ENCODE results near the gene SPIRE2.

The SPIRE2 gene

DNA sequence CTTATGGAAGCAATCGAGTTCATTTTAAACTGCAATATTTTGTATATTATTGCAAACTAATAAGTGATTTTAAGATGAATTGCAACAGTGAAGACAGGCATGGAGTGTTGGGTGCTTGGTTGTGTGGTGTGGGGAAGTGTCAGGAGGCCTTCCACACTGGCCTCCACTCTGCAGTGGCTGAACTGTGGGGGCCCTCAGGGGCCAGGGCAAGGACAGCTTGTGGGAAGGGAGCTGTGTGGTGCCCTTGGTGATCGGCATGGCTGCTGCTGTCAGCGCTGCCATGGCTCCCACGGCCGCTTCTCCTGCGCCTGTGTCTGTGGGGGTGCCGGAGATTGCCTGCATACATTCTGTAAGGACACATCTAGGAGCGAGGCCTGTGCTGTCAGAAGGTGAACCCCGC, 64.4 kb downstream of the SPIRE2 start:
- TF ChIP-seq, protein P1, sequence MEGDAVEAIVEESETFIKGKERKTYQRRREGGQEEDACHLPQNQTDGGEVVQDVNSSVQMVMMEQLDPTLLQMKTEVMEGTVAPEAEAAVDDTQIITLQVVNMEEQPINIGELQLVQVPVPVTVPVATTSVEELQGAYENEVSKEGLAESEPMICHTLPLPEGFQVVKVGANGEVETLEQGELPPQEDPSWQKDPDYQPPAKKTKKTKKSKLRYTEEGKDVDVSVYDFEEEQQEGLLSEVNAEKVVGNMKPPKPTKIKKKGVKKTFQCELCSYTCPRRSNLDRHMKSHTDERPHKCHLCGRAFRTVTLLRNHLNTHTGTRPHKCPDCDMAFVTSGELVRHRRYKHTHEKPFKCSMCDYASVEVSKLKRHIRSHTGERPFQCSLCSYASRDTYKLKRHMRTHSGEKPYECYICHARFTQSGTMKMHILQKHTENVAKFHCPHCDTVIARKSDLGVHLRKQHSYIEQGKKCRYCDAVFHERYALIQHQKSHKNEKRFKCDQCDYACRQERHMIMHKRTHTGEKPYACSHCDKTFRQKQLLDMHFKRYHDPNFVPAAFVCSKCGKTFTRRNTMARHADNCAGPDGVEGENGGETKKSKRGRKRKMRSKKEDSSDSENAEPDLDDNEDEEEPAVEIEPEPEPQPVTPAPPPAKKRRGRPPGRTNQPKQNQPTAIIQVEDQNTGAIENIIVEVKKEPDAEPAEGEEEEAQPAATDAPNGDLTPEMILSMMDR (IDR thresholded peaks at IDR 0.05; ENCODE audit: low read depth, low read length, missing control alignments), result no peak
- DNase-seq (ENCODE audit: low read depth), result no peak

DNA sequence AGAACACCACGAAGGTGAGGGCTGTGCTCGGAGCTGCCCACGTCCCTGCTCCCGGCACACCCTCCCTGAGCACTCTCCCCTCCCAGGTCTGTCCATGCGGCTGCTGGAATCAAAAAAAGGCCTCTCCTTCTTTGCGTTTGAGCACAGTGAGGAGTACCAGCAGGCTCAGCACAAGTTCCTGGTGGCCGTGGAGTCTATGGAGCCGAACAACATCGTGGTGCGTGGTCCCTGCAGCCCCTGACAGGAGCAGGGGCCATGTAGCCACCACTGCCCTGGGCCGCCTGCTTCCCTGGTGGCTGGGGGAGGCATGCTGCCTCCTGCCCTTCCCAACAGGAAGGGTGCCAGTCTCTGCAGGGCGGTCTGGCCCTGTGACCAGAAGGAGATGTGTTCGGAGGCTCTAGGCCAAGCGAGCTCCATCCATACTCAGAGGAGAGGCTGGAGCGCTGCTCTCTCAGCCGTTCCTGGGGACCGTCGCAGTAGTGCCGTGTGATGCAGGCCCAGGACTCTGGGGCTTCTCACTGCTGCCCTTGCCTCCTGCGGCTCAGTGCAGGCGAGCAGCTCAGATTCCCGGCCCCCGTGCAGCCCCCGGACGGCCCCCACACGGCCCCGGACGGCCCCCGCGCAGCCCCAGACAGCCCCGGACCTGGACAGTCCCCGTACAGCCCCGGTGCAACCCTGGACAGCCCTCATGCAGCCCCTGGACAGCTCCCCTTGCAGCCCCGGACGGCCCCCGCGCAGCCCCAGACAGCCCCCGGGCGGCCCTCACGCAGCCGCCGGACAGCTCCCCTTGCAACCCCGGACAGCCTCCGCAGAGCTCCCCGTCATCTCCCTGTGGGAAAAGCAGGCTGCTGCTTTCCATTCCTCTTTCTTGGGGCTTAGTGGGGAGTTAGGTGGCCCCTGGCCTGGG, 65.6 kb downstream of the SPIRE2 start:
- H3K4me3 ChIP-seq (ENCODE audit: low read depth, low read length), result no peak overlapping the region
- TF ChIP-seq, protein P1 (IDR thresholded peaks at IDR 0.05; ENCODE audit: low read depth, low read length, missing control alignments), result no peak
- DNase-seq (ENCODE audit: low read depth), result no peak

More for the DNA sequence above, 64.4 kb downstream of the SPIRE2 start:
- no peak overlapping the region for H3K4me3 ChIP-seq (ENCODE audit: low read depth, low read length)

DNA sequence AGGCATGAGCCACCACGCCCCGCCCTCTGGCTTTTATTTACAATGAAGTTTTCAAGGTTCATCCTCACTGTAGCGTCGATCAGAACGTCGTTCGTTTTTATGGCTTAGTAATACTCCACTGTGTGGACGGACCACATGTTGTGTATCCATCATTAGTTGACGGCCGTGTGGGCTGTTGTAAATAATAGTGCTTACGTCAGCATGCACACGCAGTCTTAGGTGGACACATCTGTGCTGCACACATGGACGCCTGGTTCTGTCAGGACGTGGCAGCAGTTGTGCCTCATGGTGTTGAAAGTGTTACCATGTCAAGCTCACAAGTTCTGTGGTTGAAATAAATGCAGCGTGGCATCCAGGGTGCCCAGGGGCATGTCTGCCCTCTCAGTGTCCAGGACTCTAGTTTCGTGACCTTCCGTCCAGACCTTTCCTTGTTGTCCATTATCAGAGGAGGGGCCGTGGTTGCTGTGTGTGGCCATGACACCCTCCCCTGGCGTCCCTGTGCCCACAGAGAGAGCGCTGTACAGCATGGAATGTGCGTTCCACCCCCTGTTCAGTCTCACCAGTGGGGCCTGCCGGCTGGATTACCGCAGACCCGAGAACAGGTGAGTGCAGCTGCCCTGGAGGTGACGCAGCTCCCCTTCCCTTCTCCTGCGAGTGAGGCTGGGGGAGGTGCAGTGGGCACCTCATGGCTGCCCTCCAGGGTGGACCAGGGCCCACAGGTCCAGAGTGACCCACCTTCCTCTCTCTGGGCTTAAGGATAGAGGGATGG, 67.4 kb downstream of the SPIRE2 start:
- TF ChIP-seq, protein P1 (IDR thresholded peaks at IDR 0.05; ENCODE audit: low read depth, low read length, missing control alignments), result no peak
- no peak overlapping the region for H3K4me3 ChIP-seq (ENCODE audit: low read depth, low read length)
- DNase-seq (ENCODE audit: low read depth), result no peak

DNA sequence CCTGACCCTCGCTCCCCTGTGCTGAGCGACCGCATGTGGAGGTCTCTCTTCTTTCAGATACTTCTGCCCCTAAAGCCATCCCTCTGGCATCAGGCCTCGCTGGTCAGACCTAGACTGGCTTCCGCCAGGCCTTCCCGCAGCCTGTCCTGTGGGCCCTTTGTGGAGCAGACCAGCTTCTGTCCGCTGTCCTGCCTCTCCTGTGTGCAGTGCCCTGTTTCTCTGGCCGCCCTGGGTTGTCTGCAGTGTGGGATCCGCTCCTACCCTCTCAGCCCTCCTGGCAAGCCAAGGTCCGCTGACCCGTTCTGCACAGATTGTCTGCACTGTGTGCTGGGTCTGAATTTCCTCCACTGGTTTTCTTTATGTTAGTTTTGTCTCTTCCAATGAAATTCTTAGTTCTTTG, 68.9 kb downstream of the SPIRE2 start:
- TF ChIP-seq, protein P1 (IDR thresholded peaks at IDR 0.05; ENCODE audit: low read depth, low read length, missing control alignments), result no peak
- no peak for DNase-seq (ENCODE audit: low read depth)
- H3K4me3 ChIP-seq (ENCODE audit: low read depth, low read length), result no peak overlapping the region

DNA sequence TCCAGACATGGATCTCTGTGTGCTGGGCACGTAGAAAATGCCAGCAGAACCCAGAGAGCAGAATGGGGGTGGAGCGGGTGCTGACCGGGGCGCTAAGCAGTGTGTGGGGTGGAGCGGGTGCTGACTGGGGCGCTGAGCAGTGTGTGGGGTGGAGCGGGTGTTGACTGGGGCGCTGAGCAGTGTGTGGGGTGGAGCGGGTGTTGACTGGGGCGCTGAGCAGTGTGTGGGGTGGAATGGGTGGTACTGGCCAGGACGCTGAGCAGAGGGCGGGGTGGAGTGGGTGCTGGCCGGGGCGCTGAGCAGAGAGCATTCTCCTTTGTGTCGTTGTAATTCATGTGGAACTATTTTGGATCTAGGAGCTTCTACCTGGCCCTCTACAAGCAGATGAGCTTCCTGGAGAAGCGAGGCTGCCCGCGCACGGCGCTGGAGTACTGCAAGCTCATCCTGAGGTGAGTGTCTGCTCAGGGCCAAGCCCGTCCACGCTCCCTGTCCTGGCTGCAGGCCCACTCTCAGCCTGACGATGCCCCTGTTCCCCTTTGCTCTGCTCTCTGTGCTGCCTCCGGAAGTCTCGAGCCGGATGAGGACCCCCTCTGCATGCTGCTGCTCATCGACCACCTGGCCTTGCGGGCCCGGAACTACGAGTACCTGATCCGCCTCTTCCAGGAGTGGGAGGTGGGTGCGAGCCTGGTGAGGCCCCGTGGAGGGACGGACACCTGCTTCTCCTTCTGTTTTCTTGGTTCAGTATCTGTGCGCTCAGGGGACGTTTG, 70.1 kb downstream of the SPIRE2 start:
- DNase-seq (ENCODE audit: low read depth), result no peak
- TF ChIP-seq, protein P1 (IDR thresholded peaks at IDR 0.05; ENCODE audit: low read depth, low read length, missing control alignments), result no peak
- no peak overlapping the region for H3K4me3 ChIP-seq (ENCODE audit: low read depth, low read length)

DNA sequence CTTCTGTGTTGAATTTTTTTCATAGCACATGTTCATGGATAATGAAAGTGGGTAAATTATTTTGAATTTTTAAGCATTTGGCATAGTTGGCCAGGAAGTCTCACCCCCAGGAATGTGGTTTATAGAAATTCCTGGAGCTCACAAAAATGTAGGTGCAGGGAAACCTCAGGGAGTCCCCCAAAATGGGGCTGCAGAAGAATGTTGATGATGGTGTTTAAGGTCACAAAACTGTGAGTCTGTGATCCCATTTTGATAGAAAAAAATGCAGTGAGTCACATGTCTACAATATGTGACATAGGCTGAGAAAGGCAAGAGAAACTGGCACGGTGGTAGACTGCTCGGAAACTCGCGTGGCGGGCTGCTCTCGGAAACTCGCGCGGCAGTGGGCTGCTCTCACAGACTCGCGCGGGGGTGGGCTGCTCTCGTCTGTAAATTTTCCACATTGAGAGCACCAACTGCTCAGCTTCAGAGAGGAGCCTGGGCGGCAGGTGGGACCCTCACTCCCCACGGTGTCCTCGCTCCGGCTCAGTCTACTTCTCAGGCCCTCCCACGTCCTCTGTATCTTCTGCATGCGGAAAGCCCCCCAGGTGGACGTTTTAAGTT, 71.7 kb downstream of the SPIRE2 start:
- H3K4me3 ChIP-seq (ENCODE audit: low read depth, low read length), result no peak overlapping the region
- no peak for DNase-seq (ENCODE audit: low read depth)
- TF ChIP-seq, protein P1 (IDR thresholded peaks at IDR 0.05; ENCODE audit: low read depth, low read length, missing control alignments), result no peak
